HCT116 (cell line): ENCODE data around the gene SKI. TPM values are rescaled to one million over a fixed set of nuclear protein-coding genes. Genes with fewer than 3 reads are reported as not detected.

Experiments
- ATAC-seq: fragments of 200-7000 bp; cut with Tn5 transposase; 2 replicates; pipeline ENCODE4 v1.9.1; 2020; ENCODE audit warnings: mild to moderate bottlenecking, moderate library complexity
- BruUV-seq: library from RNA; stranded (reverse); fragments of 400-500 nt; replicated peaks from 2 replicates; lab custom pipeline; 2021; lab: Mats Ljungman, UMichigan
- CTCF ChIA-PET: fragments of 300-600 bp; sonication (Branson Sonifier 250); formaldehyde crosslinking; loops from one replicate; lab custom pipeline; 2021; ENCODE audit warnings: antibody characterized with exemption; lab: Charles Lee
- POLR2A ChIA-PET: fragments of 300-600, 350-600 bp; sonication (Branson Sonifier 250); formaldehyde crosslinking; loops from one replicate; lab custom pipeline; 2021; ENCODE audit warnings: antibody characterized with exemption; lab: Charles Lee
- RAD21 ChIA-PET, 2 experiments: fragments of 300-600 bp; sonication (Branson Sonifier 250); formaldehyde crosslinking; loops; one replicate each; lab custom pipeline; 2023; ENCODE audit warnings: low total read pairs in 2 of 2; ENCODE audit not compliant: uncharacterized antibody in 2 of 2, unreplicated experiment in 2 of 2, low non-redundant PET in 1 of 2; lab: Charles Lee
- DNase-seq: peaks from one replicate; pipeline ENCODE4 v3.0.0-alpha.2; 2010; ENCODE audit warnings: low read depth, low spot score
- H2AFZ ChIP-seq: fragments of 200-600 bp; shearing (Covaris generic), sonication (generic); 2 replicates; pipeline ENCODE4 v1.6.1; 2017; ENCODE audit warnings: low read depth, mixed run types, mixed read lengths, antibody characterized with exemption, low read length; ENCODE audit not compliant: poor library complexity, severe bottlenecking
- H3K27ac ChIP-seq: 2 replicates; pipeline ENCODE4 v1.5.1; 2012; ENCODE audit warnings: low read depth, low read length
- H3K27me3 ChIP-seq: fragments of 200-600 bp; sonication (generic); 2 replicates; pipeline ENCODE4 v1.6.1; 2016; ENCODE audit warnings: mixed run types, low read length, mixed read lengths; ENCODE audit not compliant: insufficient read depth
- H3K36me3 ChIP-seq, 2 experiments: fragments of 200-500 bp in 1 of 2; fragments of 200-600 bp in 1 of 2; sonication (Bioruptor generic) in 1 of 2; sonication (generic) in 1 of 2; 2 replicates each; pipeline versions ENCODE4 v1.5.1 to v1.6.1; 2014 to 2016; ENCODE audit warnings: low read length in 2 of 2, inconsistent platforms in 1 of 2, mixed read lengths in 1 of 2, mixed run types in 1 of 2; ENCODE audit not compliant: insufficient read depth in 2 of 2, control insufficient read depth in 1 of 2
- H3K4me1 ChIP-seq, 2 experiments: fragments of 200-600 bp in 1 of 2; sonication (generic) in 1 of 2; 2 replicates each; pipeline versions ENCODE4 v1.5.1 to v1.6.1; 2012 to 2017; ENCODE audit warnings: low read length in 2 of 2, inconsistent platforms in 1 of 2, mild to moderate bottlenecking in 1 of 2, mixed read lengths in 1 of 2, mixed run types in 1 of 2, moderate library complexity in 1 of 2; ENCODE audit not compliant: insufficient read depth in 2 of 2, control insufficient read depth in 1 of 2
- H3K4me2 ChIP-seq: fragments of 200-600 bp; sonication (generic); 2 replicates; pipeline ENCODE4 v1.6.1; 2017; ENCODE audit warnings: mixed run types, low read length, mixed read lengths
- H3K4me3 ChIP-seq, 2 experiments: fragments of 200-600 bp in 1 of 2; sonication (generic) in 1 of 2; replicated peaks in 1 of 2; 2 replicates each; pipeline ENCODE4 v1.5.1; 2011 to 2016; ENCODE audit warnings: low read length in 2 of 2, control low read depth in 1 of 2, low read depth in 1 of 2, mild to moderate bottlenecking in 1 of 2, mixed read lengths in 1 of 2, mixed run types in 1 of 2
- H3K79me2 ChIP-seq: fragments of 200-600 bp; sonication (generic); 2 replicates; pipeline ENCODE4 v1.6.1; 2017; ENCODE audit warnings: mild to moderate bottlenecking, mixed run types, low read length, moderate library complexity, mixed read lengths; ENCODE audit not compliant: insufficient read depth
- H3K9ac ChIP-seq: fragments of 200-600 bp; sonication (generic); 2 replicates; pipeline ENCODE4 v1.6.1; 2016; ENCODE audit warnings: low read length, mixed read lengths
- H3K9me2 ChIP-seq: fragments of 200-600 bp; sonication (generic), shearing (Covaris generic); 2 replicates; pipeline ENCODE4 v1.6.1; 2017; ENCODE audit warnings: mixed run types, mild to moderate bottlenecking, moderate library complexity; ENCODE audit not compliant: insufficient read depth
- H3K9me3 ChIP-seq, 2 experiments: fragments of 200-500 bp in 1 of 2; fragments of 200-600 bp in 1 of 2; sonication (Bioruptor generic) in 1 of 2; sonication (generic) in 1 of 2; 2 replicates each; pipeline ENCODE4 v1.6.1; 2014 to 2017; ENCODE audit warnings: low read length in 2 of 2, mixed read lengths in 2 of 2, inconsistent platforms in 1 of 2, low read depth in 1 of 2, mild to moderate bottlenecking in 1 of 2, mixed run types in 1 of 2, moderate library complexity in 1 of 2; ENCODE audit not compliant: control insufficient read depth in 1 of 2, insufficient read depth in 1 of 2
- H4K20me1 ChIP-seq: fragments of 200-600 bp; sonication (generic), shearing (Covaris generic); 2 replicates; pipeline ENCODE4 v1.6.1; 2017; ENCODE audit warnings: mixed run types, mild to moderate bottlenecking, moderate library complexity; ENCODE audit not compliant: insufficient read depth
- CBX3 ChIP-seq: IDR thresholded peaks from 2 replicates; pipeline ENCODE4 v1.6.1; 2012; ENCODE audit warnings: low read depth
- CEBPB ChIP-seq: IDR thresholded peaks from 2 replicates; pipeline ENCODE4 v1.6.1; 2012; ENCODE audit warnings: low read depth
- CTCF ChIP-seq, 3 experiments: fragments of 200-600 bp in 1 of 3; sonication (generic) in 1 of 3; IDR thresholded peaks in 2 of 3; conservative IDR thresholded peaks in 1 of 3; 2 replicates each; pipeline ENCODE4 v1.5.1; 2012 to 2017; ENCODE audit warnings: low read depth in 2 of 3, low read length in 2 of 3, antibody characterized with exemption in 1 of 3, borderline replicate concordance in 1 of 3, control low read depth in 1 of 3, mild to moderate bottlenecking in 1 of 3, mixed read lengths in 1 of 3, mixed run types in 1 of 3, moderate library complexity in 1 of 3; ENCODE audit not compliant: insufficient read depth in 1 of 3
- EGR1 ChIP-seq: IDR thresholded peaks from 2 replicates; pipeline ENCODE4 v1.6.1; 2012; ENCODE audit warnings: low read depth
- ELF1 ChIP-seq: IDR thresholded peaks from 2 replicates; pipeline ENCODE4 v1.6.1; 2012; ENCODE audit warnings: low read depth, borderline replicate concordance
- EZH2 ChIP-seq: fragments of 200-600 bp; sonication (generic); IDR thresholded peaks from 2 replicates; pipeline ENCODE4 v1.6.1; 2017; ENCODE audit warnings: antibody characterized with exemption, mixed run types
- EZH2phosphoT487 ChIP-seq: fragments of 200-600 bp; IDR thresholded peaks from 2 replicates; pipeline ENCODE4 v1.6.1; 2018; ENCODE audit warnings: antibody characterized with exemption, borderline replicate concordance
- FOSL1 ChIP-seq: IDR thresholded peaks from 2 replicates; pipeline ENCODE4 v1.6.1; 2012; ENCODE audit warnings: low read depth
- JUND ChIP-seq: IDR thresholded peaks from 2 replicates; pipeline ENCODE4 v1.6.1; 2012
- MAX ChIP-seq: IDR thresholded peaks from 2 replicates; pipeline ENCODE4 v1.6.1; 2012
- POLR2AphosphoS5 ChIP-seq: IDR thresholded peaks from 2 replicates; pipeline ENCODE4 v1.6.1; 2011; ENCODE audit warnings: mild to moderate bottlenecking, low read depth, low read length, moderate library complexity
- RAD21 ChIP-seq: IDR thresholded peaks from 2 replicates; pipeline ENCODE4 v1.6.1; 2012; ENCODE audit warnings: low read depth, mild to moderate bottlenecking
- REST ChIP-seq: IDR thresholded peaks from 2 replicates; pipeline ENCODE4 v1.6.1; 2012; ENCODE audit warnings: low read depth
- SIN3A ChIP-seq: IDR thresholded peaks from 2 replicates; pipeline ENCODE4 v1.6.1; 2012; ENCODE audit warnings: low read depth
- SP1 ChIP-seq: IDR thresholded peaks from 2 replicates; pipeline ENCODE4 v1.6.1; 2012; ENCODE audit warnings: low read depth
- SRF ChIP-seq: IDR thresholded peaks from 2 replicates; pipeline ENCODE4 v1.6.1; 2012; ENCODE audit warnings: low read depth
- TCF7L2 ChIP-seq: IDR thresholded peaks from 2 replicates; pipeline ENCODE4 v1.7.0; 2011; ENCODE audit warnings: borderline replicate concordance, inconsistent platforms; ENCODE audit not compliant: insufficient read depth, insufficient read length; ENCODE audit errors: extremely low read depth
- ZFX ChIP-seq: fragments of 450-650 bp; IDR thresholded peaks from 2 replicates; pipeline ENCODE4 v1.6.1; 2017
- ZNF274 ChIP-seq: fragments of 200-500 bp; sonication (Bioruptor generic); IDR thresholded peaks from 2 replicates; pipeline ENCODE4 v1.6.1; 2014; ENCODE audit warnings: mild to moderate bottlenecking, low read depth, low read length, inconsistent platforms
- intact Hi-C: fragments of 100-400 bp; cut with micrococcal nuclease; formaldehyde crosslinking; loops from 2 replicates; pipeline ENCODE4 v1.10.0; 2022
- total RNA-seq: library from RNA; stranded (reverse); gene quantifications from one replicate; pipeline ENCODE4 v1.2.1, GENCODE V29; 2021; ENCODE audit not compliant: unreplicated experiment
- TF ChIP-seq, protein P1 (sequence below): IDR thresholded peaks from 2 replicates; pipeline ENCODE4 v1.6.1; 2011; ENCODE audit warnings: mild to moderate bottlenecking, low read length, moderate library complexity; ENCODE audit not compliant: insufficient replicate concordance; ENCODE audit errors: extremely low read depth

SKI gene
- total RNA-seq, 1 experiment from 2014 or later = 56.2 TPM

- CTCF ChIA-PET = no interaction called here
- RAD21 ChIA-PET = no interaction called here
- BruUV-seq = no TSS peak
These were observed 112.2 kb downstream of the SKI start for GRCh38 chr1:2340086-2340917.

More at GRCh38 chr1:2340086-2340917, 112.2 kb downstream of the SKI start:
- no peak for ATAC-seq
- no peaks in the 10 kb centered on the region for H3K9me3 ChIP-seq
- no peaks in the 10 kb centered on the region for H3K36me3 ChIP-seq
- H3K79me2 ChIP-seq = no peaks in the 10 kb centered on the region
- no peak overlapping the region for H3K27ac ChIP-seq
- H4K20me1 ChIP-seq = no peaks in the 10 kb centered on the region
- no peak overlapping the region for H3K4me2 ChIP-seq
- H3K27me3 ChIP-seq = no peaks in the 10 kb centered on the region
- H3K9me2 ChIP-seq = no peaks in the 10 kb centered on the region
- intact Hi-C loops = no loop called here
- H3K4me1 ChIP-seq = no peaks in the 10 kb centered on the region
- TF ChIP-seq SP1 (no peak), CEBPB (no peak), EZH2 (no peak), RAD21 (no peak), ZFX (no peak), POLR2AphosphoS5 (no peak), MAX (no peak), FOSL1 (no peak), REST (no peak), EGR1 (no peak), SRF (no peak), SIN3A (no peak), CTCF (IDR thresholded peaks at IDR 0.05 in 2 of 3, conservative IDR thresholded peaks at IDR 0.05 in 1 of 3; ENCODE audit: borderline replicate concordance in 1 of 3, insufficient read depth in 1 of 3, low read depth in 2 of 3, low read length in 2 of 3) (no peak), CBX3 (no peak), JUND (no peak), TCF7L2 (no peak), ELF1 (no peak), EZH2phosphoT487 (no peak), ZNF274 (no peak)
- TF ChIP-seq, protein P1, sequence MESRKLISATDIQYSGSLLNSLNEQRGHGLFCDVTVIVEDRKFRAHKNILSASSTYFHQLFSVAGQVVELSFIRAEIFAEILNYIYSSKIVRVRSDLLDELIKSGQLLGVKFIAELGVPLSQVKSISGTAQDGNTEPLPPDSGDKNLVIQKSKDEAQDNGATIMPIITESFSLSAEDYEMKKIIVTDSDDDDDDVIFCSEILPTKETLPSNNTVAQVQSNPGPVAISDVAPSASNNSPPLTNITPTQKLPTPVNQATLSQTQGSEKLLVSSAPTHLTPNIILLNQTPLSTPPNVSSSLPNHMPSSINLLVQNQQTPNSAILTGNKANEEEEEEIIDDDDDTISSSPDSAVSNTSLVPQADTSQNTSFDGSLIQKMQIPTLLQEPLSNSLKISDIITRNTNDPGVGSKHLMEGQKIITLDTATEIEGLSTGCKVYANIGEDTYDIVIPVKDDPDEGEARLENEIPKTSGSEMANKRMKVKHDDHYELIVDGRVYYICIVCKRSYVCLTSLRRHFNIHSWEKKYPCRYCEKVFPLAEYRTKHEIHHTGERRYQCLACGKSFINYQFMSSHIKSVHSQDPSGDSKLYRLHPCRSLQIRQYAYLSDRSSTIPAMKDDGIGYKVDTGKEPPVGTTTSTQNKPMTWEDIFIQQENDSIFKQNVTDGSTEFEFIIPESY = no peak
- H3K4me3 ChIP-seq = no peak overlapping the region
- no peak for DNase-seq
- POLR2A ChIA-PET = no interaction called here
- H2AFZ ChIP-seq = no peak overlapping the region
- no peak overlapping the region for H3K9ac ChIP-seq
